HepG2 (cell line): Measurements from ENCODE around the gene TMEM63B. TPM values are rescaled to one million over a fixed set of nuclear protein-coding genes. Genes with fewer than 3 reads are reported as not detected.
A peak's percentile ranks its signal among the peaks of the same experiment; 100 is the strongest.

Experiments
- BATF2 ChIP-seq: sonication (generic); formaldehyde crosslinking; IDR thresholded peaks from 2 replicates; pipeline ENCODE4 v1.8.0; 2022; ENCODE audit warnings: mild to moderate bottlenecking, missing genetic modification reagents, moderate library complexity
- HNRNPLL ChIP-seq: fragments of 200-400 bp; formaldehyde crosslinking; IDR thresholded peaks from 2 replicates; pipeline ENCODE4 v1.6.1; 2017; ENCODE audit warnings: mild to moderate bottlenecking, low read depth, low read length; ENCODE audit not compliant: poor library complexity, severe bottlenecking
- NAIF1 ChIP-seq: sonication (generic); formaldehyde crosslinking; IDR thresholded peaks from 2 replicates; pipeline ENCODE4 v1.5.0; 2020; ENCODE audit warnings: mild to moderate bottlenecking, missing genetic modification reagents, borderline replicate concordance
- NFYC ChIP-seq: IDR thresholded peaks from 2 replicates; pipeline ENCODE4 v1.6.1; 2016; ENCODE audit warnings: missing genetic modification reagents, missing compliant biosample characterization
- NPAS2 ChIP-seq: sonication (generic); formaldehyde crosslinking; IDR thresholded peaks from 2 replicates; pipeline ENCODE4 v1.8.0; 2022; ENCODE audit warnings: mild to moderate bottlenecking, missing genetic modification reagents, borderline replicate concordance
- PHF21A ChIP-seq: sonication (generic); formaldehyde crosslinking; IDR thresholded peaks from 2 replicates; pipeline ENCODE4 v1.5.0; 2020; ENCODE audit warnings: mild to moderate bottlenecking, missing genetic modification reagents
- RBM39 ChIP-seq: fragments of 200-400 bp; formaldehyde crosslinking; IDR thresholded peaks from one replicate; pipeline ENCODE4 v1.6.1; 2018; ENCODE audit warnings: antibody characterized with exemption, mild to moderate bottlenecking, low read depth, low read length; ENCODE audit not compliant: poor library complexity, severe bottlenecking
- SRSF1 ChIP-seq: fragments of 200-400 bp; formaldehyde crosslinking; optimal IDR thresholded peaks from 2 replicates; pipeline ENCODE3; 2017; ENCODE audit warnings: mild to moderate bottlenecking, low read depth, low read length, moderate library complexity
- SRSF9 ChIP-seq: fragments of 200-400 bp; formaldehyde crosslinking; IDR thresholded peaks from 2 replicates; pipeline ENCODE4 v1.6.1; 2018; ENCODE audit warnings: borderline replicate concordance, mild to moderate bottlenecking, low read depth, low read length; ENCODE audit not compliant: insufficient read depth, poor library complexity, severe bottlenecking
- ZBED4 ChIP-seq: sonication (generic); formaldehyde crosslinking; IDR thresholded peaks from 2 replicates; pipeline ENCODE4 v1.4.0; 2020; ENCODE audit warnings: missing genetic modification reagents, borderline replicate concordance
- ZNF138 ChIP-seq: sonication (generic); formaldehyde crosslinking; IDR thresholded peaks from 2 replicates; pipeline ENCODE4 v1.5.0; 2020; ENCODE audit warnings: mild to moderate bottlenecking, low read depth, missing genetic modification reagents
- ZNF674 ChIP-seq: sonication (generic); formaldehyde crosslinking; IDR thresholded peaks from 2 replicates; pipeline ENCODE4 v1.5.0; 2020; ENCODE audit warnings: low read depth, mild to moderate bottlenecking, missing genetic modification reagents
- polyA plus RNA-seq, 8 experiments: library from polyadenylated mRNA; depleted of rRNA in 3 of 8; stranded (reverse) in 7 of 8; unstranded in 1 of 8; fragments of >200 nt; fragmentation: Illumina TruSeq in 4 of 8; extraction: Trizol in 4 of 8; gene quantifications; 2 replicates each; pipeline versions ENCODE4 v1.2.1 to v1.2.3, GENCODE V29; 2011 to 2016; ENCODE audit warnings: low read depth in 4 of 8, missing spikeins in 1 of 8, mixed read lengths in 1 of 8; ENCODE audit not compliant: insufficient read depth in 1 of 8
- total RNA-seq, 5 experiments: library from RNA; depleted of rRNA; stranded (reverse); fragments of >200 nt; fragmentation: Illumina TruSeq; extraction: Trizol; gene quantifications; 2 replicates each; pipeline ENCODE4 v1.2.3, GENCODE V29; 2016; ENCODE audit warnings: low read depth in 1 of 5
- TF ChIP-seq, protein P1 (sequence below): sonication (generic); formaldehyde crosslinking; IDR thresholded peaks from 2 replicates; pipeline ENCODE4; 2020; ENCODE audit warnings: missing genetic modification reagents, mild to moderate bottlenecking, borderline replicate concordance
- TF ChIP-seq, protein P2 (sequence below): sonication (generic); formaldehyde crosslinking; conservative IDR thresholded peaks from 2 replicates; pipeline ENCODE4 v1.8.1; 2023; ENCODE audit warnings: missing genetic modification reagents
- TF ChIP-seq, protein P3 (sequence below): sonication (generic); formaldehyde crosslinking; IDR thresholded peaks from 2 replicates; pipeline ENCODE4 v1.4.0; 2020; ENCODE audit warnings: mild to moderate bottlenecking, missing genetic modification reagents
- TF ChIP-seq, protein P4 (sequence below): IDR thresholded peaks from 2 replicates; pipeline ENCODE4 v1.6.1; 2016; ENCODE audit warnings: missing compliant biosample characterization, missing genetic modification reagents, borderline replicate concordance

TMEM63B gene
- total and polyA plus RNA-seq, 2 of the 13 experiments (the other 11 are each of a cell fraction or from before 2014, with no cell fraction given): 27.4 to 75.8 TPM

GRCh38 chr6:44093750-44094402, 33.5 kb upstream of the TMEM63B start (continued):
- TF ChIP-seq RBM39 (no peak), NAIF1 (no peak), ZNF138 (no peak), SRSF1 (no peak), PHF21A (CRISPR knock-in tag) (no peak), NPAS2 (no peak), BATF2 (CRISPR knock-in tag) (no peak), ZNF674 (CRISPR knock-in tag) (no peak), NFYC (no peak), HNRNPLL (no peak), SRSF9 (no peak), ZBED4 (CRISPR knock-in tag) (no peak)
- TF ChIP-seq, protein P1, sequence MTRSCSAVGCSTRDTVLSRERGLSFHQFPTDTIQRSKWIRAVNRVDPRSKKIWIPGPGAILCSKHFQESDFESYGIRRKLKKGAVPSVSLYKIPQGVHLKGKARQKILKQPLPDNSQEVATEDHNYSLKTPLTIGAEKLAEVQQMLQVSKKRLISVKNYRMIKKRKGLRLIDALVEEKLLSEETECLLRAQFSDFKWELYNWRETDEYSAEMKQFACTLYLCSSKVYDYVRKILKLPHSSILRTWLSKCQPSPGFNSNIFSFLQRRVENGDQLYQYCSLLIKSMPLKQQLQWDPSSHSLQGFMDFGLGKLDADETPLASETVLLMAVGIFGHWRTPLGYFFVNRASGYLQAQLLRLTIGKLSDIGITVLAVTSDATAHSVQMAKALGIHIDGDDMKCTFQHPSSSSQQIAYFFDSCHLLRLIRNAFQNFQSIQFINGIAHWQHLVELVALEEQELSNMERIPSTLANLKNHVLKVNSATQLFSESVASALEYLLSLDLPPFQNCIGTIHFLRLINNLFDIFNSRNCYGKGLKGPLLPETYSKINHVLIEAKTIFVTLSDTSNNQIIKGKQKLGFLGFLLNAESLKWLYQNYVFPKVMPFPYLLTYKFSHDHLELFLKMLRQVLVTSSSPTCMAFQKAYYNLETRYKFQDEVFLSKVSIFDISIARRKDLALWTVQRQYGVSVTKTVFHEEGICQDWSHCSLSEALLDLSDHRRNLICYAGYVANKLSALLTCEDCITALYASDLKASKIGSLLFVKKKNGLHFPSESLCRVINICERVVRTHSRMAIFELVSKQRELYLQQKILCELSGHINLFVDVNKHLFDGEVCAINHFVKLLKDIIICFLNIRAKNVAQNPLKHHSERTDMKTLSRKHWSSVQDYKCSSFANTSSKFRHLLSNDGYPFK (CRISPR knock-in tag): peak; percentile 19; the same call in 1 of the 2 replicates
- TF ChIP-seq, protein P2, sequence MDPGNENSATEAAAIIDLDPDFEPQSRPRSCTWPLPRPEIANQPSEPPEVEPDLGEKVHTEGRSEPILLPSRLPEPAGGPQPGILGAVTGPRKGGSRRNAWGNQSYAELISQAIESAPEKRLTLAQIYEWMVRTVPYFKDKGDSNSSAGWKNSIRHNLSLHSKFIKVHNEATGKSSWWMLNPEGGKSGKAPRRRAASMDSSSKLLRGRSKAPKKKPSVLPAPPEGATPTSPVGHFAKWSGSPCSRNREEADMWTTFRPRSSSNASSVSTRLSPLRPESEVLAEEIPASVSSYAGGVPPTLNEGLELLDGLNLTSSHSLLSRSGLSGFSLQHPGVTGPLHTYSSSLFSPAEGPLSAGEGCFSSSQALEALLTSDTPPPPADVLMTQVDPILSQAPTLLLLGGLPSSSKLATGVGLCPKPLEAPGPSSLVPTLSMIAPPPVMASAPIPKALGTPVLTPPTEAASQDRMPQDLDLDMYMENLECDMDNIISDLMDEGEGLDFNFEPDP (CRISPR knock-in tag): no peak
- TF ChIP-seq, protein P3, sequence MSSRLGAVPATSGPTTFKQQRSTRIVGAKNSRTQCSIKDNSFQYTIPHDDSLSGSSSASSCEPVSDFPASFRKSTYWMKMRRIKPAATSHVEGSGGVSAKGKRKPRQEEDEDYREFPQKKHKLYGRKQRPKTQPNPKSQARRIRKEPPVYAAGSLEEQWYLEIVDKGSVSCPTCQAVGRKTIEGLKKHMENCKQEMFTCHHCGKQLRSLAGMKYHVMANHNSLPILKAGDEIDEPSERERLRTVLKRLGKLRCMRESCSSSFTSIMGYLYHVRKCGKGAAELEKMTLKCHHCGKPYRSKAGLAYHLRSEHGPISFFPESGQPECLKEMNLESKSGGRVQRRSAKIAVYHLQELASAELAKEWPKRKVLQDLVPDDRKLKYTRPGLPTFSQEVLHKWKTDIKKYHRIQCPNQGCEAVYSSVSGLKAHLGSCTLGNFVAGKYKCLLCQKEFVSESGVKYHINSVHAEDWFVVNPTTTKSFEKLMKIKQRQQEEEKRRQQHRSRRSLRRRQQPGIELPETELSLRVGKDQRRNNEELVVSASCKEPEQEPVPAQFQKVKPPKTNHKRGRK (CRISPR knock-in tag): 0 out of 2 replicates have a peak, but pooled peaks have one; percentile 63
- TF ChIP-seq, protein P4, sequence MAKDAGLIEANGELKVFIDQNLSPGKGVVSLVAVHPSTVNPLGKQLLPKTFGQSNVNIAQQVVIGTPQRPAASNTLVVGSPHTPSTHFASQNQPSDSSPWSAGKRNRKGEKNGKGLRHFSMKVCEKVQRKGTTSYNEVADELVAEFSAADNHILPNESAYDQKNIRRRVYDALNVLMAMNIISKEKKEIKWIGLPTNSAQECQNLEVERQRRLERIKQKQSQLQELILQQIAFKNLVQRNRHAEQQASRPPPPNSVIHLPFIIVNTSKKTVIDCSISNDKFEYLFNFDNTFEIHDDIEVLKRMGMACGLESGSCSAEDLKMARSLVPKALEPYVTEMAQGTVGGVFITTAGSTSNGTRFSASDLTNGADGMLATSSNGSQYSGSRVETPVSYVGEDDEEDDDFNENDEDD: no peak
